ENCODE data around the gene RUFY1.
A peak's percentile ranks its signal among the peaks of the same experiment; 100 is the strongest.
"Not testable (repeated sequence)": the region's sequence is repeated elsewhere in the genome, so short reads cannot be mapped to it uniquely, and the experiment has no call there.

RUFY1 gene

DNA sequence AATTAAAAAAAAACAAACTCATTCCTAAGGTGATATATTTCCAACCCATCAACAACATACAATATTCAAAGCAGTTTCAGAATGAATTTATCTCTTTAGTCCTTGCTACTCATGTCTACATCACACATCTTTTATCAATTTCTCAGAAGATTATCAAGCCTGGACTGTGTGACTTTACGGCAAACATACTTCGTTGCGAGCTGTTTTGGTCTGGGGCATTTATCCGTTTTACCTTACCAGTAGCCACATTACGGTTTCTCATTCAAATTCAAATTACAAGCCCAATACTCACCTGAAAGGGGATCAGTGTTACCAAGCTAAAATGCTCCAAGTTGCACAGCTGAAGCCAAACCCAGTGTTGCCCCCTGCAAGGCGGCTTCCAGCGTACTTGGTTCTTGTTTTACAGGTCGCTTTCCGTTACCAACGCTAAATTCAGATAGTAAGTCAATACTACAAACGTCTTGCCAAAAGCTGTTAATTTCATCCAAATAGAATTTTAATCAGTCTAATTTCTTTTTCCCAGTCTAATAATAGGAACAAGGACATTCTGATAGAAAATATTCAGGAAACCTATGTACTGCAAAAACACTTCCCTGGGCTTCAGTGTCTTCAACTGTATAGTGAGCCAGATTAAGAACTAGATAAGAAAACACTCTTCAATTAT, 71.3 kb downstream of the RUFY1 start:
- DNase-seq (ENCODE audit: low read depth, low spot score): no peak
- ChIA-PET CTCF (interaction anchor here (1.3 to 5.2 kb wide), 5 partner anchors 9 to 175 kb away, joined by 3 to 54 read pairs (median 4); no protein-coding TSS in a partner anchor), POLR2A (interaction anchor here (0.7 to 2.4 kb wide), 2 partner anchors 10 to 26 kb away, joined by 4 to 37 read pairs; no protein-coding TSS in a partner anchor)
- TF ChIP-seq, protein P1, sequence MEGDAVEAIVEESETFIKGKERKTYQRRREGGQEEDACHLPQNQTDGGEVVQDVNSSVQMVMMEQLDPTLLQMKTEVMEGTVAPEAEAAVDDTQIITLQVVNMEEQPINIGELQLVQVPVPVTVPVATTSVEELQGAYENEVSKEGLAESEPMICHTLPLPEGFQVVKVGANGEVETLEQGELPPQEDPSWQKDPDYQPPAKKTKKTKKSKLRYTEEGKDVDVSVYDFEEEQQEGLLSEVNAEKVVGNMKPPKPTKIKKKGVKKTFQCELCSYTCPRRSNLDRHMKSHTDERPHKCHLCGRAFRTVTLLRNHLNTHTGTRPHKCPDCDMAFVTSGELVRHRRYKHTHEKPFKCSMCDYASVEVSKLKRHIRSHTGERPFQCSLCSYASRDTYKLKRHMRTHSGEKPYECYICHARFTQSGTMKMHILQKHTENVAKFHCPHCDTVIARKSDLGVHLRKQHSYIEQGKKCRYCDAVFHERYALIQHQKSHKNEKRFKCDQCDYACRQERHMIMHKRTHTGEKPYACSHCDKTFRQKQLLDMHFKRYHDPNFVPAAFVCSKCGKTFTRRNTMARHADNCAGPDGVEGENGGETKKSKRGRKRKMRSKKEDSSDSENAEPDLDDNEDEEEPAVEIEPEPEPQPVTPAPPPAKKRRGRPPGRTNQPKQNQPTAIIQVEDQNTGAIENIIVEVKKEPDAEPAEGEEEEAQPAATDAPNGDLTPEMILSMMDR (IDR thresholded peaks at IDR 0.05; ENCODE audit: insufficient read depth, low read length, missing control alignments): no peak
- peak overlapping the region; percentile 73 for H3K4me3 ChIP-seq (ENCODE audit: low read depth, low read length)

DNA sequence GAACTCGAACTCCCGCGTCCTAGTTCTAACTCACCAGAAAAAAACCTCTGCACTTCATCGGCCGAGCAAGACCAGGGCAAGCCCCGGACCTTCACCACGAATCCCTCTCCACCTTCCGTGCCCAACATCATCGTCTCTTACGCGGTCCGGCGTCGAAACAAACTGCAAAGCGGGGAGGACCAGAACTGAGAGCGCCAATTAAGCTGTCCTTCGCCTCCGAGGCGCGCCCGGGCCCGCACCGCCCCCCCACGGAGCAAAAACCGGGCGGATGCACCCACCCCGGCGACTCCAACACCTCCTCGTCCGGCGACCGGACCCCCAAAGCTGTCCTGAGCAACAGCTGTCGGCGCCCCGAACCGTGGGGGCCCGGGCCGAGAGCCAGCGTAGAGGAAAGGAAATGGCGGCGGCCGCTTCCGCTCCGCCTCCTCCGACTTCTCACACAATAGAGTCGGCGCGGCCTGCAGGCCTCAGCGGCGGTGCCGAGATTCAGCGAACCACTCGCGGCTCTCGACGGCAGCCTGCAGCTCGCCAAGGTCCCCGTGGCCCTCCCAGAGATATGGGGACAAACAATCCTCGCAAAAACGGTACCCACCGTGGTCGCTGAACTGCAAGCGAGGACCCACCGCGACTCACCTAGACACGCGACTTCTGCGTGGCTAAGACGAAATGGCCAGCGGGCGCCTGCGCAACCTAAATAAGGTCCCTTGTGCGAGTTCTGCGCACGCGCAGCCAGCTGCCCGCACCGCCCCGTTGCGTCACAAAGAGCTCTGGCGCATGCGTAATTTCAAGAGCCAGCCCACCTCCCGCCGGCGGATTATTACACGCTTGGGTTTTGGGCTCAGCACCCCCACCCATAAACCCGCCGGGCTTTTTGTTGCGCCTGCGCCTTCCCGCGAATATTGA, 72.9 kb downstream of the RUFY1 start, which contains the start of gene HNRNPH1:
Gene HNRNPH1 (minus strand): TSS at position 669 of the 903 bp plus-strand sequence. CDS start 538 bp downstream, at position 131.
- H3K4me3 ChIP-seq (ENCODE audit: low read depth, low read length): peak within 1 kb of the TSS; percentile 100
- ChIA-PET CTCF (interaction anchor here (0.9 to 5.2 kb wide), 10 partner anchors 10 to 109 kb away, joined by 3 to 54 read pairs (median 3); partner anchors contain the start of gene CBY3), POLR2A (interaction anchor here (0.6 to 2.4 kb wide), 30 partner anchors 8 to 874 kb away, joined by 3 to 37 read pairs (median 4); partner anchors contain the start of genes CBY3, MAML1, MAPK9 and RUFY1)
- peak; percentile 87 for DNase-seq (ENCODE audit: low read depth, low spot score)
- TF ChIP-seq, protein P1 (IDR thresholded peaks at IDR 0.05; ENCODE audit: insufficient read depth, low read length, missing control alignments): no peak

DNA sequence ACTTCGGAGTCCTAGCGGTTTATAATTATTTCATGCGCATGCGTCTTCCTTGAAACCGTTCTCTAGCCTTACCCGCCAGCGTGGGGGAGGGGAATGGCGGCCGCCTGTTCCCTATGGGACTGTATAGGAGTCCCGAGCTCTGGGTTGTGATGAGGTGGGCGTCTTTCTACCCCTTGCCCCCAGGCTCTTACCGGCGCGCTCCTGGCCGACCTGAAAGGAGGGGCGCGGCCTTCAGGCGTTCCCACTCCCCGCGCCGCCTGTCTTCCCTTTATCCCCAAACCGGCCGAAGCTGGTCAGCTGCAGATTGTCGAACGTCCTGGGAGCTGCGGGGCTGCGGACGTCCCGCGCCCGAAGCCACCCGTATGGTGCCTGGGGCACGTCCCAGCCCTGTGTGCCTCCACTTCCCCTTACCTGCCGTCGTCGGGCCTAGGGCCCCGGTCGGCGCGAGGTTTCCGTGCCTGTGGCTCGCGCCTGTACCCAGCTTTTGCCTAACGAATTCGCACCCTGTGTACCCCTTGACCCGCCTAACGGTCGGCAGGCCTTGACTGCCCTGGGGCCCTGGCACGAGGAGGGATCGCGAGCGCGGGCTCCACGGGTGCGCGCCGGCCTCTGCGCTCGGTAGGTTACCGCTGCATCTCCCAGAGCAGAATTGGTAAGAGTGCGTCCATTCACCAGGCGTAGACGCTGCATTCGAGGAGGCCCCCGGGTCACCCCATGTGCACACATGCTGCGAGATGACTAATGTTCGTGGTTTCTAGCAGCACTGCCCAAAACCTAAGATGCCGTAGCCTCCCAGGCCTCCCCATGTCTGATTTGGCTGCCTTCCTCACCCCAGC, 73.8 kb downstream of the RUFY1 start:
- CTCF ChIA-PET: interaction anchor here (0.9 to 5.2 kb wide), 7 partner anchors 9 to 108 kb away, joined by 3 to 54 read pairs (median 3); partner anchors contain the start of gene CBY3
- TF ChIP-seq, protein P1 (IDR thresholded peaks at IDR 0.05; ENCODE audit: insufficient read depth, low read length, missing control alignments): no peak
- POLR2A ChIA-PET: interaction anchor here (0.6 to 2.4 kb wide), 31 partner anchors 8 to 873 kb away, joined by 3 to 37 read pairs (median 4); partner anchors contain the start of genes CBY3, MAML1, MAPK9 and RUFY1
- no peak for DNase-seq (ENCODE audit: low read depth, low spot score)
- H3K4me3 ChIP-seq (ENCODE audit: low read depth, low read length): peak overlapping the region; percentile 67

DNA sequence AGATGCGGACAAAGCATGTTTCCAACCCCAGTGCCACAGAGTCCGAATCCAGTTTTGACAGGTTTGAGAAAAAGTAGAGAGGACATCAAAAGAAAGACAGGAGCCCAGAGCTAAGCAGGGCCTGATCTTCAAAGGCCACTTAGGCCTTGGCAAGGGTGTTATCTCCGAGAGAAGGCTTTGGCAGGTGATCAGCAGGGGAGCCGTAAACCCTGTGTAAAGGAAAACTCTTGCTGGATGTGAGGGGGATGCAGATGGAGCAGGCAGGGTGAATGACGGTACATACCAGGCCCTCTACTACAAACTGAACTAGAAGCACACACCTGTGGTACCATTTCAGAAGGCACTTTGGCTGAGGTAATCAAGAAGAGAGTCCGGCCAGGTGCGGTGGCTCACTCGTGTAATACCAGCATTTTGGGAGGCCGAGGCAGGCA, 74.5 kb downstream of the RUFY1 start:
- CTCF ChIA-PET: no interaction called here
- TF ChIP-seq, protein P1 (IDR thresholded peaks at IDR 0.05; ENCODE audit: insufficient read depth, low read length, missing control alignments): no peak
- POLR2A ChIA-PET: interaction anchor here (1.0 to 2.4 kb wide), 2 partner anchors 12 to 17 kb away, joined by 3 to 25 read pairs; no protein-coding TSS in a partner anchor
- no peak overlapping the region; the same call in 1 of the 2 replicates for H3K4me3 ChIP-seq (ENCODE audit: low read depth, low read length)
- no peak for DNase-seq (ENCODE audit: low read depth, low spot score)

DNA sequence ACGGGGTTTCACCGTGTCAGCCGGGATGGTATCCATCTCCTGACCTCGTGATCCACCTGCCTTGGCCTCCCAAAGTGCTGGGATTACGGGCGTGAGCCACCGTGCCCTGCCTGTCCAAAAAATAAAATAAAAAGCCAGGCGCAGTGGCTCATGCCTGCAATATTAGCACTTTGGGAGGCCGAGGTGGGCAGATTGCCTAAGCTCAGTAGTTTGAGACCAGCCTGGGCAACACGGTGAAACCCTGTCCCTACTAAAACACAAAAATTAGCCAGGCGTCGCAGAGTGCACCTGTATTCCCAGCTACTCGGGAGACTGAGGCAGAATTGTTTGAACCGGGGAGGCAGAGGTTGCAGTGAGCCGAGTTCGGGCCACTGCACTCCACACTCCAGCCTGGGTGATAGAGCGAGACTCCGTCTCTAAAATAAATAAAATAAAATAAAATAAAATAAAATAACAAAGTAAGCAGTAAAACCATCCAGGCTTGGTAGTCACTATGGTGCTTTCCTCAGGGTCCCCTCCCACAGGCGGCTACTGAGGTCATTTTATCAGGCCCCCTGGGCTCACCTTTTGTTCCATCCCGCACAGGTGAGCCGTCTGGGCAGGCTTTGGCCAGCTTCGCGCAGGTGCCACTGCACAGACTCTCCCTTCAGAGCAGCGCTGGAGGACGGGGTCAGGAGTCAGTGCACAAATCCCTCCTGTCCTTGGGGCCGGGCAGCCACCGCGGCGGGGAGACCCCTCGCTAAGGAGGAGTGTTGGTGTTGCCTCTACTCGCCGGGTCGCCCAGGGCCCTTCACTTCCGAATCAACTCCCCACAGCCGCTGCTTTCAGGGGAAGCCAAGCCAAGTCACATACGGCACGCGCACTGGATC, 83.4 kb downstream of the RUFY1 start:
- peak overlapping the region; percentile 51 for H3K4me3 ChIP-seq (ENCODE audit: low read depth, low read length)
- POLR2A ChIA-PET: interaction anchor here (1.6 kb wide), 1 partner anchor 10 kb away, joined by 7 read pairs; the partner anchor contains the start of gene HNRNPH1
- not testable (repeated sequence) for DNase-seq (ENCODE audit: low read depth, low spot score)
- CTCF ChIA-PET: interaction anchor here (0.6 to 1.4 kb wide), 4 partner anchors 10 to 564 kb away, joined by 3 to 5 read pairs (median 3); partner anchors contain the start of gene HNRNPH1

DNA sequence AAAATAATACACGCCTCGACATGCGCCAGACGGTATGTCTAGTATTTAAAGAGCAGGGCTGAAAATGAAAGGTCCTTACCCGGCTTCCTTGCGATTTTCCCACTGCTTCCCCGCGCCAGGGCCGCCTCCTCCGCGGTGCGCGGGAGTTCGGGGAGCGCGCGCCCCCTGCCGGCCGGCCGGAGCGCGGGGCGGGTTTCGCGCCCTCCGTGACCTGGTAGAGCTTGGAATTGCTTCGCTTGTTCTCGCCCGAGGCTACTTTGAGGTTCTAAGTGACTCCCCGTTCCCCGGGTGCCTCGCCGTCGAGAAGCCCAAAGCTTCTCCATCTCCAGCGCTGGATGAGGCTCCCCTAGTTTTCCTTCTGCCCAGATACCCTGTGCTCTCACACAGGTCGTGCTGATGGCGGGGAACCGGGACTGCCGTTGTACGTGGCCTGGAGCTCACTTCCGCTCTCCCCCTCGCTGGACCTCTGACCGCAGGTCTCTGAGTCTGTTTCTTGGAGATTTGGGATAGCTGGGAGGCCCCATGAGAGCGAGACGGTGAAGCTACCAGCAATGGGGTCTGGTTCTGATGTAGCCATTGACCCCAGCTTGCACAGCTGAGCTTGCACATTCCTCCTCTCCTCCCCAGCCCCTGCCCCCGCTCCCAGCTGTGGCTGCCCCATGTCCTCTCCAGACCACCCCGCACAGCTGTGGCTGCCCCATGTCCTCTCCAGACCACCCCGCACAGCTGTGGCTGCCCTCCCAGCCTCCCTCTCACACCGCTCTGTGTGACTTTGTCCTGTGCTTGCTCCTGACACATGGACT, 84.2 kb downstream of the RUFY1 start:
- POLR2A ChIA-PET; DNase-seq (ENCODE audit: low read depth, low spot score); CTCF ChIA-PET: not testable (repeated sequence)
- peak overlapping the region; percentile 18; the same call in 1 of the 2 replicates for H3K4me3 ChIP-seq (ENCODE audit: low read depth, low read length)

DNA sequence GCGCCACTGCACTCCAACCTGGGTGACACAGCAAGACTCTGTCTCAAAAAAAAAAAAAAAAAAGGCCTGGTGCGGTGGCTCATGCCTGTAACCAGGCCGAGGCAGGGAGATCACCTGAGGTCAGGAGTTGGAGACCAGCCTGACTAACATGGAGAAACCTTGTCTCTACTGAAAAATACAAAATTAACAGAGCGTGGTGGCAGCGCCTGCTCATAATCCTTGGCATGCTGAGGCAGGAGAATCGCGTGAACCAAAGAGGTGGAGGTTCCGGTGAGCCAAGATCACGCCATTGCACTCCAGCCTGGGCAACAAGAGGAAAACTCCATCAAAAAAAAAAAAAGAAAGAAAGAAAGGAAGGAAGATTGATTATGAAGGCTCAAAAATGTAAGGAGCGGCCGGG, 88.9 kb downstream of the RUFY1 start:
- CTCF ChIA-PET: interaction anchor here (1.7 to 2.0 kb wide), 2 partner anchors 22 to 40 kb away, joined by 3 to 13 read pairs; no protein-coding TSS in a partner anchor
- DNase-seq (ENCODE audit: low read depth, low spot score); H3K4me3 ChIP-seq (ENCODE audit: low read depth, low read length); POLR2A ChIA-PET: not testable (repeated sequence)

DNA sequence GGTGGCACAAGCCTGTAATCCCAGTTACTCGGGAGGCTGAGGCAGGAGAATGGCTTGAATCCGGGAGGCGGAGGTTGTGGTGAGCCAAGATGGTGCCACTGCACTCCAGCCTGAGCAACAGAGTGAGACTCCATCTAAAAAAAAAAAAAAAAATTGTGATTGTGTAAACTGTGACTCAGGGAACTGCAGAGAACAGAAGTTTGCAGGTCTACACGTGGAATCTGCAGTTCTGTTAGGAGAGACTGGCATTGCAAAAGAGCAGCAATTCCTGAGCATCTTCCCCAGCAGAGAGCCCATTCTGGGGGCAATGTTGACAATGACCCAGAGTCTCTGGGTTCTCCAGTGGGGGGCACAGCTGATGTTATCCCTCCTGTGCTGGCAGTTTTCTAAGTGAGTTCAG, 91.4 kb downstream of the RUFY1 start:
- DNase-seq (ENCODE audit: low read depth, low spot score); H3K4me3 ChIP-seq (ENCODE audit: low read depth, low read length); POLR2A ChIA-PET; CTCF ChIA-PET: not testable (repeated sequence)

Data from AG04449 (cell line).